ENCODE data around the gene TMEM212. TPM values are rescaled to one million over a fixed set of nuclear protein-coding genes. Genes with fewer than 3 reads are reported as not detected.
A peak's percentile ranks its signal among the peaks of the same experiment; 100 is the strongest.

Gene TMEM212
- total and polyA plus RNA-seq, 9 of the 15 experiments (the other 6 are each of a cell fraction or from before 2014, with no cell fraction given), result not detected

DNA sequence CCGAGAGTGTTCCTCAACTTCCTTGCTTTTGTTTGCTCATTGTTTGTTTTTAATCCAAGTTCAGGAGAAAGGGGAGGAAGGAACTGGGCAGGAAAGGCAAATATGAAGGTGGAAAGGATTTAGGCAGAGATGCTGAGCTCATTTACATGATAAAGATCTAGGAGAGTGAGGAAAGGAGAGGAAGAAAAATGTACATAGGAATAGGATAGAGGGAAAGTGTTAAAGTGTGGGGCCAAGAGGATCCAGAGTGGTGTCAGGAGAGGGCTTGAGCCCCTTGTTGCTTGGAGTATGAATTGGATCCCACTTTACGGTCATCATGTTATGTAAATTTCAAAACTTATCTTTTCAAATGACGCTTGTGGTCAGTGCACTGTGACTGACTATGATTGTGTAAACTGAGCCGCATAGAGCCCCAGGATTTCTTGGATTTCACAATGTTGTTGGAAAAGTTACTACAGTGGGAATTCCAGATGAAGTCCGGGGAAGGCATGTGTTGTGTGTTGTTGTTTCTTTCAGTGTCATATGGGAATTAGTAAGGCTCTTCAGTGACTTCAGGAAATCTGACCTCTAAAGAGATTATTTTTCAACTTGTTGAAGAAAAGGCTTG is 17.8 kb upstream of the TMEM212 start:
- in situ Hi-C loops (cut with MboI) (no loop called here), intact Hi-C loops (cut with micrococcal nuclease) (no loop called here)
- H3K9me1 ChIP-seq (ENCODE audit: control insufficient read depth, insufficient read depth, low read length), result no peaks in the 10 kb centered on the region
- H3K27ac ChIP-seq (ENCODE audit: extremely low read depth, low read depth, low read length), result no peak overlapping the region
- H3K27me3 ChIP-seq (ENCODE audit: control insufficient read depth in 2 of 2, insufficient read depth in 2 of 2, low read length in 2 of 2), result no peaks in the 10 kb centered on the region
- DNase-seq (ENCODE audit: extremely low read depth in 1 of 4, low spot score in 3 of 4), result no peak
- ChIA-PET CTCF (ENCODE audit: low intra/inter-chr PET ratio) (no interaction called here), POLR2A (interaction anchor here (0.5 to 1.1 kb wide), 3 partner anchors 14 to 24 kb away, joined by 3 to 4 read pairs (median 3); no protein-coding TSS in a partner anchor)
- no peak for FAIRE-seq
- TF ChIP-seq SRF (CRISPR knock-in tag; IDR thresholded peaks at IDR 0.05) (no peak), SAFB2 (IDR thresholded peaks at IDR 0.05; ENCODE audit: borderline replicate concordance, low read depth, low read length, severe bottlenecking) (no peak), DPF2 (IDR thresholded peaks at IDR 0.05) (0 out of 2 replicates have a peak, but pooled peaks have one; percentile 27), RFX1 (IDR thresholded peaks at IDR 0.05) (no peak), TCF3 (CRISPR knock-in tag; IDR thresholded peaks at IDR 0.05) (no peak), GATA2 (CRISPR knock-in tag; IDR thresholded peaks at IDR 0.05) (0 out of 2 replicates have a peak, but pooled peaks have one; percentile 21), MTA1 (IDR thresholded peaks at IDR 0.05; ENCODE audit: borderline replicate concordance) (0 out of 2 replicates have a peak, but pooled peaks have one; percentile 42), LEF1 (IDR thresholded peaks at IDR 0.05) (no peak), STAT5A (IDR thresholded peaks at IDR 0.05; ENCODE audit: borderline replicate concordance, low read length) (no peak), CEBPB (tag; IDR thresholded peaks at IDR 0.05) (peak; percentile 76), CEBPG (CRISPR knock-in tag; IDR thresholded peaks at IDR 0.05) (no peak), CEBPG (tag; conservative IDR thresholded peaks at IDR 0.05 in 1 of 2, IDR thresholded peaks at IDR 0.05 in 1 of 2) (peak; percentile 50 to 72; a peak in 3 of 4 replicates), E2F3 (CRISPR knock-in tag; IDR thresholded peaks at IDR 0.05) (no peak)
- TF ChIP-seq, protein P1, sequence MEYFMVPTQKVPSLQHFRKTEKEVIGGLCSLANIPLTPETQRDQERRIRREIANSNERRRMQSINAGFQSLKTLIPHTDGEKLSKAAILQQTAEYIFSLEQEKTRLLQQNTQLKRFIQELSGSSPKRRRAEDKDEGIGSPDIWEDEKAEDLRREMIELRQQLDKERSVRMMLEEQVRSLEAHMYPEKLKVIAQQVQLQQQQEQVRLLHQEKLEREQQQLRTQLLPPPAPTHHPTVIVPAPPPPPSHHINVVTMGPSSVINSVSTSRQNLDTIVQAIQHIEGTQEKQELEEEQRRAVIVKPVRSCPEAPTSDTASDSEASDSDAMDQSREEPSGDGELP (CRISPR knock-in tag; IDR thresholded peaks at IDR 0.05; ENCODE audit: borderline replicate concordance), result no peak
- TF ChIP-seq, protein P2, sequence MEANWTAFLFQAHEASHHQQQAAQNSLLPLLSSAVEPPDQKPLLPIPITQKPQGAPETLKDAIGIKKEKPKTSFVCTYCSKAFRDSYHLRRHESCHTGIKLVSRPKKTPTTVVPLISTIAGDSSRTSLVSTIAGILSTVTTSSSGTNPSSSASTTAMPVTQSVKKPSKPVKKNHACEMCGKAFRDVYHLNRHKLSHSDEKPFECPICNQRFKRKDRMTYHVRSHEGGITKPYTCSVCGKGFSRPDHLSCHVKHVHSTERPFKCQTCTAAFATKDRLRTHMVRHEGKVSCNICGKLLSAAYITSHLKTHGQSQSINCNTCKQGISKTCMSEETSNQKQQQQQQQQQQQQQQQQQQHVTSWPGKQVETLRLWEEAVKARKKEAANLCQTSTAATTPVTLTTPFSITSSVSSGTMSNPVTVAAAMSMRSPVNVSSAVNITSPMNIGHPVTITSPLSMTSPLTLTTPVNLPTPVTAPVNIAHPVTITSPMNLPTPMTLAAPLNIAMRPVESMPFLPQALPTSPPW (CRISPR knock-in tag; IDR thresholded peaks at IDR 0.05), result no peak
- no peak for ATAC-seq
- H2AFZ ChIP-seq (ENCODE audit: low read depth, low read length), result no peak overlapping the region
- H3K4me2 ChIP-seq (ENCODE audit: insufficient read depth, low read length), result no peak overlapping the region
- no peaks in the 10 kb centered on the region for H3K79me2 ChIP-seq (ENCODE audit: control insufficient read depth, insufficient read depth, low read length)
- H3K36me3 ChIP-seq (ENCODE audit: control insufficient read depth, insufficient read depth, low read length), result no peaks in the 10 kb centered on the region
- no peak overlapping the region for H3K9ac ChIP-seq (ENCODE audit: insufficient read depth in 1 of 2, low read depth in 2 of 2, low read length in 2 of 2)
- BruUV-seq (replicated peaks), result no TSS peak
- H3K9me3 ChIP-seq (replicated peaks; ENCODE audit: control insufficient read depth, insufficient read depth, low read depth, low read length), result no peaks in the 10 kb centered on the region
- H3K4me3 ChIP-seq, result no peak overlapping the region
- WGBS (ENCODE audit: insufficient coverage, low coverage, missing lambda C conversion rate), result 7% methylated on average over 5 of the region's 5 CpGs
- no peaks in the 10 kb centered on the region for H4K20me1 ChIP-seq (replicated peaks; ENCODE audit: control insufficient read depth, insufficient read depth, low read length)
- peaks cover 0 to 7% of the 10 kb centered on the region in 2 experiments; a peak in 3 of 5 replicates for H3K4me1 ChIP-seq (replicated peaks in 1 of 2; ENCODE audit: control insufficient read depth in 2 of 2, insufficient read depth in 2 of 2, low read length in 2 of 2)
